ENCODE results near the gene THEMIS2.

- TF ChIP-seq, protein P1, sequence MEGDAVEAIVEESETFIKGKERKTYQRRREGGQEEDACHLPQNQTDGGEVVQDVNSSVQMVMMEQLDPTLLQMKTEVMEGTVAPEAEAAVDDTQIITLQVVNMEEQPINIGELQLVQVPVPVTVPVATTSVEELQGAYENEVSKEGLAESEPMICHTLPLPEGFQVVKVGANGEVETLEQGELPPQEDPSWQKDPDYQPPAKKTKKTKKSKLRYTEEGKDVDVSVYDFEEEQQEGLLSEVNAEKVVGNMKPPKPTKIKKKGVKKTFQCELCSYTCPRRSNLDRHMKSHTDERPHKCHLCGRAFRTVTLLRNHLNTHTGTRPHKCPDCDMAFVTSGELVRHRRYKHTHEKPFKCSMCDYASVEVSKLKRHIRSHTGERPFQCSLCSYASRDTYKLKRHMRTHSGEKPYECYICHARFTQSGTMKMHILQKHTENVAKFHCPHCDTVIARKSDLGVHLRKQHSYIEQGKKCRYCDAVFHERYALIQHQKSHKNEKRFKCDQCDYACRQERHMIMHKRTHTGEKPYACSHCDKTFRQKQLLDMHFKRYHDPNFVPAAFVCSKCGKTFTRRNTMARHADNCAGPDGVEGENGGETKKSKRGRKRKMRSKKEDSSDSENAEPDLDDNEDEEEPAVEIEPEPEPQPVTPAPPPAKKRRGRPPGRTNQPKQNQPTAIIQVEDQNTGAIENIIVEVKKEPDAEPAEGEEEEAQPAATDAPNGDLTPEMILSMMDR (IDR thresholded peaks at IDR 0.05): no peak
- TF ChIP-seq ZFX (IDR thresholded peaks at IDR 0.05; ENCODE audit: borderline replicate concordance): no peak
These were observed 56.0 kb downstream of the THEMIS2 start for GRCh38 chr1:27928216-27928954.

All from 22Rv1 (cell line).